ENCODE measurements around the gene ZFP3.

GRCh38 chr17:5069724-5070123, 8.5 kb upstream of the ZFP3 start:
- TF ChIP-seq CTCF (IDR thresholded peaks at IDR 0.05) = no peak
- TF ChIP-seq POLR2A (IDR thresholded peaks at IDR 0.05) = no peak
